SIG-M5 treated with dmso at 0.1 percent for 504 hours (cell line): ENCODE measurements around the gene EEF1AKMT1.
"Not testable (repeated sequence)": the region's sequence is repeated elsewhere in the genome, so short reads cannot be mapped to it uniquely, and the experiment has no call there.

ENCODE experiments used
- DNase-seq: peaks from one replicate; lab custom pipeline; 2025; ENCODE audit not compliant: unreplicated experiment; lab: John Stamatoyannopoulos, UW

Gene EEF1AKMT1

GRCh38 chr13:20701461-20701860 lies 72.3 kb downstream of the EEF1AKMT1 start:
- DNase-seq = peak; percentile 25

- DNase-seq = no peak
These were observed 73.5 kb downstream of the EEF1AKMT1 start for GRCh38 chr13:20700288-20700687.

- DNase-seq = no peak
These were observed 74.0 kb downstream of the EEF1AKMT1 start for GRCh38 chr13:20699715-20700114.

GRCh38 chr13:20696073-20696472 lies 77.7 kb downstream of the EEF1AKMT1 start:
- DNase-seq = no peak

GRCh38 chr13:20691616-20692015 lies 82.1 kb downstream of the EEF1AKMT1 start:
- no peak for DNase-seq

- no peak for DNase-seq
These were observed 84.5 kb downstream of the EEF1AKMT1 start for GRCh38 chr13:20689291-20689690.

GRCh38 chr13:20686863-20687579 lies 86.7 kb downstream of the EEF1AKMT1 start:
- DNase-seq = no peak

GRCh38 chr13:20686167-20686566 lies 87.6 kb downstream of the EEF1AKMT1 start:
- no peak for DNase-seq

GRCh38 chr13:20685092-20685491 lies 88.7 kb downstream of the EEF1AKMT1 start:
- no peak for DNase-seq

GRCh38 chr13:20684546-20684945 lies 89.2 kb downstream of the EEF1AKMT1 start:
- no peak for DNase-seq

- DNase-seq = no peak
These were observed 89.7 kb downstream of the EEF1AKMT1 start for GRCh38 chr13:20684041-20684440.

GRCh38 chr13:20682061-20682460 lies 91.7 kb downstream of the EEF1AKMT1 start:
- DNase-seq = no peak

- not testable (repeated sequence) for DNase-seq
These were observed 92.3 kb downstream of the EEF1AKMT1 start for GRCh38 chr13:20681481-20681880.

GRCh38 chr13:20680416-20681080 lies 93.2 kb downstream of the EEF1AKMT1 start:
- DNase-seq = no peak

- DNase-seq = no peak
These were observed 93.9 kb downstream of the EEF1AKMT1 start for GRCh38 chr13:20679879-20680278.
